Keratinocyte (primary cell): Measurements from ENCODE around the gene ACVR1.
"Not testable (repeated sequence)": the region's sequence is repeated elsewhere in the genome, so short reads cannot be mapped to it uniquely, and the experiment has no call there.

Source experiments
- CTCF ChIP-seq, 3 experiments: IDR thresholded peaks in 1 of 3; conservative IDR thresholded peaks in 1 of 3; optimal IDR thresholded peaks in 1 of 3; 2 replicates in 2 of 3; 3 replicates in 1 of 3; pipeline versions ENCODE3 to v1.5.1; 2011; ENCODE audit warnings: low read length in 3 of 3, mild to moderate bottlenecking in 3 of 3, moderate library complexity in 2 of 3, control low read depth in 1 of 3, inconsistent platforms in 1 of 3; ENCODE audit not compliant: insufficient read depth in 2 of 3; ENCODE audit errors: extremely low read depth in 1 of 3
- EZH2 ChIP-seq: IDR thresholded peaks from one replicate; pipeline ENCODE4 v1.6.1; 2012; ENCODE audit warnings: inconsistent platforms, mild to moderate bottlenecking, low read length, moderate library complexity

- not testable (repeated sequence) for TF ChIP-seq CTCF (optimal IDR thresholded peaks at IDR 0.05 in 1 of 3, IDR thresholded peaks at IDR 0.05 in 1 of 3, conservative IDR thresholded peaks at IDR 0.05 in 1 of 3; ENCODE audit: extremely low read depth in 1 of 3, insufficient read depth in 2 of 3, low read length in 3 of 3); EZH2
These were observed 8.4 kb upstream of the ACVR1 start for GRCh38 chr2:157884533-157884932.
